Cortex of kidney (tissue), 1 donor: Measurements from ENCODE around the gene CDKAL1.
"Not testable (repeated sequence)": the region's sequence is repeated elsewhere in the genome, so short reads cannot be mapped to it uniquely, and the experiment has no call there.

Experiments used
- DNase-seq: peaks from one replicate; lab custom pipeline; 2025; lab: John Stamatoyannopoulos, UW

The CDKAL1 gene

GRCh38 chr6:20879121-20879520, 344.9 kb downstream of the CDKAL1 start:
- DNase-seq, result no peak

GRCh38 chr6:20879526-20879925, 345.3 kb downstream of the CDKAL1 start:
- DNase-seq, result no peak

GRCh38 chr6:20881365-20881764, 347.1 kb downstream of the CDKAL1 start:
- no peak for DNase-seq

- DNase-seq, result no peak
These were observed 347.8 kb downstream of the CDKAL1 start for GRCh38 chr6:20882014-20882413.

GRCh38 chr6:20885076-20885475, 350.8 kb downstream of the CDKAL1 start:
- DNase-seq, result no peak

GRCh38 chr6:20891161-20891560, 356.9 kb downstream of the CDKAL1 start:
- no peak for DNase-seq

GRCh38 chr6:20892365-20892764, 358.1 kb downstream of the CDKAL1 start:
- no peak for DNase-seq

- no peak for DNase-seq
These were observed 359.2 kb downstream of the CDKAL1 start for GRCh38 chr6:20893412-20893811.

GRCh38 chr6:20900389-20901160, 366.3 kb downstream of the CDKAL1 start:
- no peak for DNase-seq

- DNase-seq, result no peak
These were observed 371.1 kb downstream of the CDKAL1 start for GRCh38 chr6:20905377-20905776.

- no peak for DNase-seq
These were observed 372.7 kb downstream of the CDKAL1 start for GRCh38 chr6:20906945-20907344.

- no peak for DNase-seq
These were observed 373.3 kb downstream of the CDKAL1 start for GRCh38 chr6:20907486-20908071.

GRCh38 chr6:20909621-20910020, 375.4 kb downstream of the CDKAL1 start:
- DNase-seq, result no peak

- no peak for DNase-seq
These were observed 377.5 kb downstream of the CDKAL1 start for GRCh38 chr6:20911712-20912111.

- no peak for DNase-seq
These were observed 380.9 kb downstream of the CDKAL1 start for GRCh38 chr6:20915156-20915555.

GRCh38 chr6:20915626-20916025, 381.4 kb downstream of the CDKAL1 start:
- no peak for DNase-seq

- DNase-seq, result no peak
These were observed 381.8 kb downstream of the CDKAL1 start for GRCh38 chr6:20916086-20916485.

GRCh38 chr6:20918868-20919267, 384.6 kb downstream of the CDKAL1 start:
- DNase-seq, result no peak

- DNase-seq, result no peak
These were observed 385.6 kb downstream of the CDKAL1 start for GRCh38 chr6:20919677-20920385.

- DNase-seq, result no peak
These were observed 387.3 kb downstream of the CDKAL1 start for GRCh38 chr6:20921578-20921977.

- DNase-seq, result no peak
These were observed 388.5 kb downstream of the CDKAL1 start for GRCh38 chr6:20922743-20923142.

GRCh38 chr6:20924094-20924493, 389.8 kb downstream of the CDKAL1 start:
- not testable (repeated sequence) for DNase-seq

- no peak for DNase-seq
These were observed 390.8 kb downstream of the CDKAL1 start for GRCh38 chr6:20924911-20925543.
